Body of pancreas (tissue), 4 donors: Measurements from ENCODE around the gene RAB42.
"Not testable (repeated sequence)": the region's sequence is repeated elsewhere in the genome, so short reads cannot be mapped to it uniquely, and the experiment has no call there.

Source experiments
- POLR2A ChIP-seq, 3 donors: fragments of 450-650 bp; IDR thresholded peaks; one replicate each; pipeline ENCODE4 v1.6.1; 2016; ENCODE audit warnings: antibody characterized with exemption in 3 of 3, mild to moderate bottlenecking in 2 of 3
- TF ChIP-seq, protein P1 (sequence below), 7 experiments: fragments of 450-650 bp in 4 of 7; fragments of 200-600 bp in 3 of 7; sonication (generic) in 3 of 7; IDR thresholded peaks; one replicate each; pipeline ENCODE4 v1.5.1; 2016 to 2019; ENCODE audit warnings: antibody characterized with exemption in 7 of 7

DNA sequence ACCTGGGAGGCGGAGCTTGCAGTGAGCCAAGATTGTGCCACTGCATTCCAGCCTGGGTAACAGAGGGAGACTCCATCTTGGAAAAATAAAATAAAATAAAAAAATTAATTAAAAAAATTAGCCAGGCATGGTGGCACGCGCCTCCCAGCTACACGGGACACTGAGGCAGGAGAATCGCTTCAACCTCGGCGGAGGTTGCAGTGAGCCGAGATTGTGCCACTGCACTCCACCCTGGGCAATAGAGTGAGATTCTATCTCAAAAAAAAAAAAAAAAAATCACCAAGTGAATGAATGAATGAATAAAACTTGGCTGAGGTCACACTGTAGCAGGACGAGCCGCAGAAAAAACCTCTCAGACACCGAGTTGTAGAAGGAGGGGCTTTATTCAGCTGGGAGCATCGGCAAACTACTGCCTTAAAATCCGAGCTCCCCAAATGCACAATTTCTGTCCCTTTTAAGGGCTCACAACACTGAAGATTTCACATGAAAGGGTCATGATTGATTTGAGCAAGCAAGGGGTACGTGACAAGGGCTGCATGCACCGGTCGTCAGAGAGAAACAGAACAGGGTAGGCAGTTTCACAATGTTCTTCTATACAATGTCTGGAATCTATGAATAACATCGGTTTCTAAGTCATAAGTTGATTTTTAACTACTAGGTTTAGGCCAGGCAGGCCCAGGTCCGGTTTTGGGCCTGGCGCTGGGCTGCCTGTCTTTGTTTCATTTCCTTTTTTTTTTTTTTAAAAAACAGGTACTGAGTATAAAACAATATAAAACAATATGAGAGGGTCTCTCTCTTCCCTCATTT is 5.3 kb upstream of the RAB42 start:
- TF ChIP-seq, protein P1, sequence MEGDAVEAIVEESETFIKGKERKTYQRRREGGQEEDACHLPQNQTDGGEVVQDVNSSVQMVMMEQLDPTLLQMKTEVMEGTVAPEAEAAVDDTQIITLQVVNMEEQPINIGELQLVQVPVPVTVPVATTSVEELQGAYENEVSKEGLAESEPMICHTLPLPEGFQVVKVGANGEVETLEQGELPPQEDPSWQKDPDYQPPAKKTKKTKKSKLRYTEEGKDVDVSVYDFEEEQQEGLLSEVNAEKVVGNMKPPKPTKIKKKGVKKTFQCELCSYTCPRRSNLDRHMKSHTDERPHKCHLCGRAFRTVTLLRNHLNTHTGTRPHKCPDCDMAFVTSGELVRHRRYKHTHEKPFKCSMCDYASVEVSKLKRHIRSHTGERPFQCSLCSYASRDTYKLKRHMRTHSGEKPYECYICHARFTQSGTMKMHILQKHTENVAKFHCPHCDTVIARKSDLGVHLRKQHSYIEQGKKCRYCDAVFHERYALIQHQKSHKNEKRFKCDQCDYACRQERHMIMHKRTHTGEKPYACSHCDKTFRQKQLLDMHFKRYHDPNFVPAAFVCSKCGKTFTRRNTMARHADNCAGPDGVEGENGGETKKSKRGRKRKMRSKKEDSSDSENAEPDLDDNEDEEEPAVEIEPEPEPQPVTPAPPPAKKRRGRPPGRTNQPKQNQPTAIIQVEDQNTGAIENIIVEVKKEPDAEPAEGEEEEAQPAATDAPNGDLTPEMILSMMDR (IDR thresholded peaks at IDR 0.05), result not testable (repeated sequence)
- not testable (repeated sequence) for TF ChIP-seq POLR2A (IDR thresholded peaks at IDR 0.05)
